HG03175 (cell line): Measurements from ENCODE around the gene RAB9A.
A peak's percentile ranks its signal among the peaks of the same experiment; 100 is the strongest.

Experiments
- ATAC-seq: cut with Tn5 transposase; IDR thresholded peaks from one replicate; pipeline ENCODE4 v1.9.1; 2021; ENCODE audit warnings: mild to moderate bottlenecking, moderate library complexity; ENCODE audit not compliant: unreplicated experiment

Gene RAB9A

DNA sequence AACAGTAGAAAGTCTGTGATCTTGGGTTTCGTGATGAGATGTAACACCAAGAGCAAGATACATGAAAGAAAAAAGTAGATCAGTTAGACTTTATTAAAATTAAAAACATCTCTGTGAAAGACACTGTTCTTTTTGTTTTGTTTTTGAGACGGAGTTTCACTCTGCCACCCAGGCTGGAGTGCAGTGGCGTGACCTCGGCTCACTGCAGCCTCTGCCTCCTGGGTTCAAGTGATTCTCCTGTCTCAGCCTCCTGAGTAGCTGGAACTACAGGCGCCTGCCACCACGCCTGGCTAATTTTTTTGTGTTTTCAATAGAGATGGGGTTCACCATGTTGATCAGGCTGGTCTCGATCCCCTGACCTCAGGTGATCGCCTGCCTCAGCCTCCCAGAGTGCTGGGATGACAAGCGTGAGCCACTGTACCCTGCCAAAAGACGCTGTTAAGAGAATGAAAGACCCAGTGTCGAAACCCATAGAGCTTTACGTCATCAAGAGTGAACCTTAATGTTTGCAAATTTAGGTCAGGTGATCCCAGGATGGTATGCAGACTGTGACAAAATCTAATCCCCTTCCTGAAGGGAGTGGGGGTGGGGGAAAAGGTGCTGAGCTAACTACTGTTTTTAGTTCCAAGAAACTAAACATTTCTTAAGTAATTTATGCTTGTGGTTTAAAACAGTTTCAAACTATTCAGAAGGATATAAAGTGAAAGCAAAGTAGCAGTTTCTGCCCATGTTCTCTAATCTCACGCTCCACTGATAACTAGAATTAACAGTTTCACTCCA, 53.7 kb downstream of the RAB9A start:
- peak; percentile 90 for ATAC-seq

DNA sequence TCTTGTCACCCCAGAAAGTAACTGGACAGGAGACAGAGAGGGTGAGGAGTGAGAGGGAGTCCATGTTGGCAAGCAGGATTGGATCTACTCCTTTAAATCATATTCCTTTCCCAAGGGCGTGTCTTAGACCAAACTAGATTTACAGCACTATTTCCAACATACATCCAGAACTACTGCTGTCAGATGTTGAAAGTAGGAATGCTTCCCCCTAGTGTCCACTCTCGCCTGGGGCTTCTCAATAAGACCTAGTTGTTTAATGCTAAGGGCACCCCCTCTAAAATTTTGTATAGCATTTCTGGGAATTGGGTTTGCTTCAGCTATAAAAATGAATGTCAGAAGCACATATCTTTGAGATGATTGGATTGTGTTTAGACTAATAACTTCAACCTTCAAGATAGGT, 58.9 kb downstream of the RAB9A start:
- no peak for ATAC-seq

DNA sequence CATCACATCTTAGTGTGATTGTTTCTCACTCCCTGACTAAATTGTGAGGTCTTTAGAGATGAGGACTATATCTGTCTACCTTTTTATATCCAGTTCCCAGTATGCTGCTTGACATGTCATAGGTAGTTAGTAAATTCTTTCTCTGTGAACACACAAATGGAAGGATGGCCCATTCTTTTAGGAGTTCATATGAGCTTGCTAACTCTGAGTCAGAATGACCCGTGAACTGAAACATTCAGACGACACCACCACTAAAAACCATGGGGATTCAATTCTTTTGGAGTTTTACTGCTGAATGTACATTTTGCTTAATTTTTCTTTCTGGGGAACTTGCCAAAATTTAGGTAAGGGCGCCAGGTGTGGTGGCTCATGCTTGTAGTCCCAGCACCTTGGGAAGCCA, 59.6 kb downstream of the RAB9A start:
- no peak for ATAC-seq

DNA sequence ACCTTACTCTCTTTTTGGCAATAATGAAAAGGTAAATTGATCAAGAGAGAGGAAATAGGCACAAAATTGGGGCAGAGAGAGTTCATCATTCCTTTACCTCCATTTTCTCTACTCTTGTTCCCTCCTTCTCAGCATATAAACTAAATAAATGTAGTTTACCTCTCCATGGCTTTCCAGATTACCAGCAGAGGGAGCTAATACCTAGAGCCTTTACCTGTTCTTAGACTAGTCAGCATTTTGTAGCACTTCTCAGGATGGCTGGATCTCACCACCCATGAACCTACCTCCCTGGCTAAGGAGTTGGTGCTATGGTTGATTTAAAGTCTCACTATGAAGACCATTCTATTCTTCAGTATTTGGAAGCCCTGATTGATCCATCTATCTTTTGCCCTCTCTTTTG, 61.3 kb downstream of the RAB9A start:
- no peak for ATAC-seq

DNA sequence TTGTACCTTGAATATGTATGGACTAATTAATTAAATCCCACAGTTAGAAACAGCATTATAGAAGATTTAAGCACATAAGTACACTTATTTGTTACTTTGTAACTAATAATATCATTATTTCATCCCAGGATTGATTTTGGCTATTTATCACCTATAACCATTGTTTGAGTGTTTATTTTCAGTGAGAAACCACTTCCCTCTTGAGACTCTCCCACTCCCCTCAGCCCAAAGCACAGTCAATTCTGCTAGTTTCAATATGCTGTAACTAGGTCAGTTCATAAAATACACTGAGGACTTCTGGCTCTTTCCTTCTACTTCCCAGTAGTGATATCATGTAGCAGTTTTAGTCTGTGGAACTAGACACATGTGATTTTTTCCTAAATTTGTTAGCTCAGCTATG, 61.9 kb downstream of the RAB9A start:
- ATAC-seq: no peak

DNA sequence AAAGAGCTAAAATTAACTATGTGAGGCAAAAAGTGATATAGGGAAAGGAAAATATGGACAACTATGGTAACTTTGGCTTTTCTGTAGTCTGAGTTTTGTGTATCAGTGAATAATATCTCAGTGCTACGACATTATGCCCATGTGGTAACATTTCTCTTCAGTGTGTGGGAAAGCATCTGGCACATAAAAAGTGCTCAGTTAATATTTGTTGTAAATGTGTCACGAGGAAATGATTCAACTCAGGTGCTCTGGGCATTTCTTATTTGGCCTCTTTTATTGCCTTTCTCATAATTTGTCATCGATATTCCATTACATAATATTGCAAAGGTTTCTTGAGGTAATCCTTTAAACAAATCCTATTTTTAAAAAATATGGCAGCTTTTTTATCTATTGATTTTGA, 63.2 kb downstream of the RAB9A start:
- ATAC-seq: no peak

DNA sequence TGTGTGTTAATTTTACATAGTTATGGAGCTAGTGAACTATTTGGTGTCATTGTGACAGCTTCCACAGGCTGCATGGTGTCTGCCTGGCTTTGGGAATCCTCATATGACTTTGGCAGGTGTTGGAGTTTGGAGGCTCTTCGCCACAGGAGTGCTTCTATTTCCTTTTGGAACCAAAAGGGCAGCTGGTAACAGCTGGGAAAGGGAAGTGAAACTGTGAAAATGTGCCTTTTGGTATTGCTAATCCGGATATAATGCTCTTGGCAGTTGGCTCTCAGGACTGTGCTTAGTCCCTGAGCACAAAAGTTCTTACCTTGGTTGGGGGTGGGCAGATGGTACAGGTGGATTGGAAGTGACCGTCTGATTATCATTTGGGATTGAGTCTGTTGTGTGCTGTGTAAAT, 63.7 kb downstream of the RAB9A start:
- peak; percentile 74 for ATAC-seq

DNA sequence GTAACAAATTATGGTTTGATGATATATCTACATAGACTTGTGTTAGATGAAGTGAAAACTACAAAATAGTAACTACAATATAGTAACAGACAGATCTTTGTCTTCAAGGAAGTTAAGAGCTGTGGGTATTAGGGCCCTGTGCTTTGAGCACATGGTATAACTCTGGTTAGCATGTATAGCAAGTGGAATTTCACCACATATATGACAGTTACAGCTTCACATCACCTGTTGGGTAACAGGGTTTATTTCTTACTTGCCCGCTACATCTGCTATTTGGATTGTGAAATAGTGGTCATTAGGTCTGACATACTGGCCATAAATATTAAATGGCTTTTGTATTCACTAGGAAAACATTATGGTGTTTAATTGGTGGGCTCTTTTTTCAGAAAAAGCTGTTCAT, 65.8 kb downstream of the RAB9A start:
- ATAC-seq: no peak

DNA sequence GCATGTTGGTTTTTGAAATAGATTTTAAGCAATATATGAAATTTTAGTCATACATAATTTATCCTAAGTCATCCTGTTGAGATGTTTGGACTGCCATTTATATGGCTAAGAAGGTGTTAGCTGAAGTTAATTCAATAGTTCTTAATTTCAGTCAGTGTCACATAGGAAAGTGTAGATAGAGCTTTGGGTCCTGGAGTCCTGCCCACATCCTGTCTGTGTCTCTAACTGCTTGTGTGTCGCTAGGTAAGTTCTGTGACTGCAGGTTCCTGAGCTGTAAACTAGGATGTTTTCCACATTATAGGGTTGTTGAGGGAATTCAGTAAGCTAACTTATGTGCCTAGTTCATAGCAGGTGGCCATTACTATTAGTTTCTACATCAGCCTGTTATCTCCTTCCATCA, 66.3 kb downstream of the RAB9A start:
- peak; percentile 37 for ATAC-seq

DNA sequence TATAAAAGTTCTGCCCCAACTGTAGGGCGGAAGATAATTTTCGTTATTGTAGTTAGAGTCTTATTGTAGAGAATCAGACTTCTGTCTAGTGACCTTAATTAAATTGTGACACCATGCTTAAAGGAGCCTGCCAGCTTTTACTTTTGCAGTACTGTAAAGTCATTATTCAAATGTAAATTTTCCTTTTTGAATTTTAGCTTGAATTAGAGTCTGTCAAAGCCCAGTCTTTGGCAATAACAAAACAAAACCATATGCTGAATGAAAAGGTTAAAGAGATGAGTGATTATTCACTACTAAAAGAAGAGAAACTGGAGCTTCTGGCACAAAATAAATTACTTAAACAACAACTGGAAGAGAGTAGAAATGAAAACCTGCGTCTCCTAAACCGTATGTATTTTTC, 67.5 kb downstream of the RAB9A start:
- ATAC-seq: no peak

DNA sequence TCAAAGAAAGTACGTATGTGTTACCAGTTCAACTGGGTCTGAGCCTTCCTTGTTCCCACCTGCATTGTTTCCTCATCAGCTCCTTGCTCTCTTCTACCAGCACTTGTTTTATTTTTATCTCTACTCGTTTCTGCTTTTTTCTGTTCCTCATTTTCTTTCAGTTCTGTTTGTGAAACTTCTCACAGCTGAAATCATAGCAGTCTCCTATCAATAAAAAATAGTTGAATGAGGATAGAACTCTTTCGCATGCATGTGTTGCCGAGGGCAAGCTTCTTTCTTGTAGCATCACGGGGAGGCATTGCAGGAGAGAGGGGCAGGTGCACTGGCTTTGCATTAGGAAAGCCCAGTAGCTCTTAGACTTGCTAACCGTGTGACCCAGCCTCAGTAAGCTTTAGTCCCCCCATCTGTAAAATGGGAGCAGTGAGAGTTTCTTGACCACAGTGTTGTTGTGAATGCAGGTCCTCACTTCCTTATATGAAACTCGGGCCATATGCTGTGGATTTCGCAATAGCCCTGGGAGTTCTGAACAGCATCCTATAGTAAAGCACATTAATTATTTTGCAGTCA, 70.3 kb downstream of the RAB9A start:
- ATAC-seq: peak; percentile 55
